Astrocyte of the cerebellum (primary cell): ENCODE measurements around the gene FTCDNL1.

Experiments used
- DNase-seq: peaks from one replicate; pipeline ENCODE4 v3.0.0-alpha.2; 2011; ENCODE audit warnings: low read depth
- H3K4me3 ChIP-seq: 2 replicates; pipeline ENCODE4 v1.5.1; 2011; ENCODE audit warnings: mild to moderate bottlenecking, low read depth, low read length, moderate library complexity
- in situ Hi-C: cut with HindIII; loops from 2 replicates; pipeline ENCODE4 v1.10.0; 2017; ENCODE audit warnings: low sequenced_read_pairs
- TF ChIP-seq, protein P1 (sequence below): IDR thresholded peaks from 2 replicates; pipeline ENCODE4 v1.5.1; 2012; ENCODE audit warnings: low read length, low read depth, moderate library complexity, mild to moderate bottlenecking; ENCODE audit errors: missing control alignments

FTCDNL1 gene

GRCh38 chr2:199716807-199717586, 134.0 kb downstream of the FTCDNL1 start:
- in situ Hi-C loops, result no loop called here
- no peak overlapping the region for H3K4me3 ChIP-seq
- DNase-seq, result no peak
- TF ChIP-seq, protein P1, sequence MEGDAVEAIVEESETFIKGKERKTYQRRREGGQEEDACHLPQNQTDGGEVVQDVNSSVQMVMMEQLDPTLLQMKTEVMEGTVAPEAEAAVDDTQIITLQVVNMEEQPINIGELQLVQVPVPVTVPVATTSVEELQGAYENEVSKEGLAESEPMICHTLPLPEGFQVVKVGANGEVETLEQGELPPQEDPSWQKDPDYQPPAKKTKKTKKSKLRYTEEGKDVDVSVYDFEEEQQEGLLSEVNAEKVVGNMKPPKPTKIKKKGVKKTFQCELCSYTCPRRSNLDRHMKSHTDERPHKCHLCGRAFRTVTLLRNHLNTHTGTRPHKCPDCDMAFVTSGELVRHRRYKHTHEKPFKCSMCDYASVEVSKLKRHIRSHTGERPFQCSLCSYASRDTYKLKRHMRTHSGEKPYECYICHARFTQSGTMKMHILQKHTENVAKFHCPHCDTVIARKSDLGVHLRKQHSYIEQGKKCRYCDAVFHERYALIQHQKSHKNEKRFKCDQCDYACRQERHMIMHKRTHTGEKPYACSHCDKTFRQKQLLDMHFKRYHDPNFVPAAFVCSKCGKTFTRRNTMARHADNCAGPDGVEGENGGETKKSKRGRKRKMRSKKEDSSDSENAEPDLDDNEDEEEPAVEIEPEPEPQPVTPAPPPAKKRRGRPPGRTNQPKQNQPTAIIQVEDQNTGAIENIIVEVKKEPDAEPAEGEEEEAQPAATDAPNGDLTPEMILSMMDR, result no peak

GRCh38 chr2:199713746-199714145, 137.2 kb downstream of the FTCDNL1 start:
- no peak overlapping the region for H3K4me3 ChIP-seq
- in situ Hi-C loops, result no loop called here
- no peak for DNase-seq
- TF ChIP-seq, protein P1, result no peak

DNA sequence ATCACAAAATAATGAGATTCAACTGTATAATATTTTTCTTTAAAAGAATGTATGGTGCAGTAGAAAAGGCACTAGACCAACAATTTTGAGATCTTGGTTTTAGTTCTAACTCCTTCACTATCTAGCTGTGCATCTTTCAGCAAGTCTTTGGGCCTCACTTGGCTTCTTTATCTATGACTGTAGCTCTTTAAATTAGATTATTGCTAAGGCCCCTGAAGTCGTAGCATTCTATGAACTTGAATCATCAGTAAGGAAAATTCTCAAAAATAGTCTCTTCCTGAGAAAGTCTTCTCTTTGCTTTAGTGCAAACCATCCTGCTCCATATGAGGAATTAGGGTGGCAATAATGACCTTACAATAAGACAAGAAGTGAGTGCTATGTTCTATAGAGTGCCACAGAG, 140.4 kb downstream of the FTCDNL1 start:
- no peak overlapping the region for H3K4me3 ChIP-seq
- TF ChIP-seq, protein P1, result no peak
- in situ Hi-C loops, result no loop called here
- no peak for DNase-seq
